NCI-H2227 treated with DMSO at 0.1 percent for 48 hours (cell line): ENCODE results near the gene RBP7.

Experiments
- DNase-seq: peaks from one replicate; lab custom pipeline; 2025; lab: John Stamatoyannopoulos, UW

The RBP7 gene

GRCh38 chr1:10031461-10031860, 34.4 kb downstream of the RBP7 start:
- DNase-seq = no peak

DNA sequence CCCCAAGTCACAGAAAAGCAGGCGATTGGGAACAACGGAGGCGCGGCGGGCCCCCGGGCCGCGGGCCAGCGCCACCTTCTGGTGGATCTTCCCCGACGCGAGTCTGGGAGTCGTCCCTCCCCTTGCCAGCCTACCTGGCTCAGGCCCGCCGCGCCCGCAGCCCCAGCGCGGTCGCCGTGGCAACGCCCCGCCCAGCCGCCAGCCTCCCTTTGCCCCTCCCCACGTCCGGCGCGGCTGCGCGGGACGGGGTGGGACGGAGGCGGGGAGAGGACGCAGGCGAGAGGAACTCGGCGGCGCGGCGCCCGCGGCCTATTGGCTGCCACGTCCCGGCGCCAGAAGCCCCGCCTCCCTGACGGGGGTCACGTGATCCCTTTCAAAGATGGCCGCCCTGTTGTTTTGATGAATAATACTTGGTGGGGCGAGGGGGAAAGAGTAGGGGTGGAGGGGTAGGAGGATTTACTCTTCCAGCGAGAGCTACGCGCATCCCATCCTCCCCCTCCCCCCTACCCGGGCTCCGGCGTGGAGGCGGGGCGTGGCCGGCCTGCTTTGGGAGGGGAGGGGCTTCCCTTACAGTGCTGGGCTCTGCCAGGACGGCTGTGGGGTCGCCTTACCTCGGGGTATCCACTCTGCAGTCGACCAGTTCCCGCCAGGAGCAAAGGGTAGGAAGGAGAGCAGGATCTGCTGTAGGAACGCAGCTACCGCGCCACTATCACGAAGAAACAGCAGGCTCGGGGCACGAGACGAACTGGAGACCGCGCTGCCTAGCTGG, 35.7 kb downstream of the RBP7 start, which contains the start of gene UBE4B:
Gene UBE4B, plus strand, starts transcription at position 369 of the 769 bp plus-strand sequence. CDS start 713 bp downstream, outside the sequence.
- peak; percentile 98 for DNase-seq

DNA sequence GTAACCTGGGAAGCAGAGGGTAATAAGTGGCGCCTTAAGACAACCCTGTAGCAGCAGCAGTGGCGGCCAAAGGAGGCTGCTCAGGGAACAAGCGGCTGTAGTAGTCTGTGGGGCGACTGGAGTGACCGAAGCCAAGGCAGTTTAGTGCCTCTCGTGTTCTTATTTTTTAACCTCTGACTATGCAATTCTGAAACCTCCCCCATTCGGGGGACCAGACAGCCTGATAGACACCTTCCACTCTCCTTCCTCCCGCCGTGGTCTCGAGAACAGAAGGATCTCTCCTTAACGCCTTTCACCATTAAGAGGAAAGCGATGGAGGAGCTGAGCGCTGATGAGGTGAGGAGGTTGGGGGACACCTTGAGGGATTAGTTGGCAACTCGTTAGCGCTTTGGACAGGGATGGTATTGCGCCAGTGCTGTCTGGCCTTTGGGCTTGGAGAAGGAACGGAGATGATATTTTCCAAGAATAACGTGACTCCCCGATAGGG, 36.4 kb downstream of the RBP7 start:
- DNase-seq = no peak

GRCh38 chr1:10042746-10043145, 45.7 kb downstream of the RBP7 start:
- DNase-seq = no peak

GRCh38 chr1:10045480-10046355, 48.7 kb downstream of the RBP7 start:
- DNase-seq = no peak

DNA sequence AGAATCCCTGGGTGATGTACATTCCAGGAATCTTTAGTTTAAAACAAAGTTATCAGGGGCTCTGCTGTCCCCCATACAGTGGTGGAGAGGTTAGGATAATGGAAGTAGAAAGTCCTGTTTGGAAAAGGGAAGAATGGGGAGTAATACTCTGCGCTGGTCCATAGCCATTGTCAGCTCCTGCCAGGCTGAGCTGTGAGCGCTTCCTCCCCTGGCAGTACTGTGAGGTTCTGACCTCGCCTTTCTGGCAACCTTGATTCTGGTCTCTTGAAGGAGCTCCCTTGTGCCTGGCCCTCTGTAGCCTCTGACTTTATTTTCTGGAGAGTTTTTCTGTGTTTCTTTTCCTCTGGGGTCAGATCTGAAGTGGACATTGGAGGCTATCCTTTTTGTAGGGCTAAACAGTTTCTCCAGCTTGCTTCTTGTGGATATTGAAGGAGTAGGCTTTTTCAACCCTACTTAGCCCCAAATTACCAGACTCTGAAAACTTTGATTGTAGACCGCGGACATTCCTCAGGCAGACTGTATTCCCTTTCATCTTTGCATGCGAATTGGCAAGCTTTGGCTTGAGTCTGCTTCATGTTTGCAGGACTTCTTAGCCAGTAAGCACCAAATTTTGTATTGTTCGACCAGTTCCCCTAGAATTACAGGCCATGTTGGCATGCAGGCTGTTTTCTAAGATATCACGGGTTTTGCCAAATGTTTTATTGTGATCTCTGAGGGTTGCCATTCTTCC, 49.5 kb downstream of the RBP7 start:
- no peak for DNase-seq

DNA sequence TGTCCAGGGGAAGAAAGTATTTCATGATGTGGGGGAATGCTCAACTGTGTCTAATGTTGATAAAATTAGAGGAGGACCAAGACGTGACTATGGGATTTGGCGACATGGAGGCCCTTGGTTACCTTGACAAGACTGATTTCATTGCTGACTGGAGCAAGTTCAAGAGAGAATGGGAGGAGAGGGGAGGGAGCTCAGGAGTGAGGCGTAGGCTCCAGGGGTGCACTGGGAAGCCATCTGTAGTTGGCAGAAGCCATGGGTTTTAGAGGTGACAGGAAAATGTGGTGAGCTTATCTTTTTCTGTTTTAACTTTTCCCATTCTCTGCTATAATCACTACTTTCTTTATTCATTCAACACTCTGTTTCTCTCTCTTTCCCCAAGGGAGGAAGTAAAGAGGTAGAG, 51.6 kb downstream of the RBP7 start:
- no peak for DNase-seq

DNA sequence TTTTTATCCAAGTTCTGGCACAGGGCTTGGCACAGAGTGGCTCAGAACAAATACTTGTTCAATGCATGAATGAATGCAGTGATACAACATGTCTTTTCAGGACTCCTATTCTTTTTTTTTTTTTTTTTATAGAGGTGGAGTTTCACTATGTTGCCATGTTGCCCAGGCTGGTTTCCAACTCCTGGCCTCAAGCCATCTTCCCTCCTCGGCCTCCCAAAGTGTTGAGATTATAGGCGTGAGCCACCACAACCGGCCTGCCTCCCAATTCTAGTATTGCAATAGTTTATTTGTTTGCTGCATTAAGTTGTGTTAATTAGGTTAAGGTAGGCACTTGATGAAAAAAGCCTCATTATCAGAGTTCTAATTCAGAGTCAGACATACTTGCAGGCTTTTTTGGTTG, 53.6 kb downstream of the RBP7 start:
- no peak for DNase-seq

- no peak for DNase-seq
Observed at GRCh38 chr1:10051656-10052055, 54.6 kb downstream of the RBP7 start.

GRCh38 chr1:10052347-10052746, 55.3 kb downstream of the RBP7 start:
- no peak for DNase-seq

DNA sequence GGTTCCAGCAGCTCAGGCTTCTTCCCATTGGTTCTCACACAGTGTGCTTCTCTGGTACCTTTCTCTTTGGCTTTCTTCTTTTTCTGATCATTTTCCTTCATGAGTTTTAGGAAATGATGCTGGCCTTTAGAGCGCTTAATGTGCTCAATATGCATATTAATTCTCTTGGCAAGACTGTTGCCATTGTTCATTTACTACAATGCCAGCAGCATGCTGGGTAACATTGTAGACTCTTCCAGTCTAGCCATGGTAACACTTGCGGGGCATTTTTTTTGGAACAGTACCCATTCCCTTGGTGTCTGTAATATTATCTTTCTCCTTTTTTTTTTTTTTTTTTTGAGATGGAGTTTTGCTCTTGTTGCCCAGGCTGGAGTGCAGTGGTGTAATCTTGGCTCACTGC, 57.4 kb downstream of the RBP7 start:
- DNase-seq = no peak

- DNase-seq = no peak
Observed at GRCh38 chr1:10056599-10056987, 59.6 kb downstream of the RBP7 start.

GRCh38 chr1:10057343-10057742, 60.3 kb downstream of the RBP7 start:
- no peak for DNase-seq

DNA sequence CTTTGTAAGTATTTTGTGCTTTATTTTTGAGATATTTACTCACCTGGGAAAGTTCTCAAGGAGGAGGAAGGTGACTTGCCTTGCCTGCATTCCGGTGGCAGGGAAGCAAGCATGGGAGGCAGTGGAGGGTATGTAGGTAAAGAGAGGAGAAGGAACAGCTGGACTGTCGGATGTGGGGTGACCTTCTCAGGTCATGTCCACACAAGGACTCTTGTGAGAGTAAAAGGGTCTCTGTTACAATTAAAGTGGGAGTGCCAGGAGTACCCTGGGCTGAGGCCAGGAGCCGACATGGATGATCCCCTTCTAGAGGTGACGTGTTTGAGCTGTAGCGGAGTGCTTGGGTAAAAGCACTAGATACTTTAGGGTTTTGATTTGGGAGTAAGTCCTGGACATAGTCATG, 60.8 kb downstream of the RBP7 start:
- DNase-seq = no peak

- DNase-seq = no peak
Observed at GRCh38 chr1:10059342-10059718, 62.3 kb downstream of the RBP7 start.

- no peak for DNase-seq
Observed at GRCh38 chr1:10060311-10061100, 63.5 kb downstream of the RBP7 start.

GRCh38 chr1:10061276-10061675, 64.2 kb downstream of the RBP7 start:
- no peak for DNase-seq

DNA sequence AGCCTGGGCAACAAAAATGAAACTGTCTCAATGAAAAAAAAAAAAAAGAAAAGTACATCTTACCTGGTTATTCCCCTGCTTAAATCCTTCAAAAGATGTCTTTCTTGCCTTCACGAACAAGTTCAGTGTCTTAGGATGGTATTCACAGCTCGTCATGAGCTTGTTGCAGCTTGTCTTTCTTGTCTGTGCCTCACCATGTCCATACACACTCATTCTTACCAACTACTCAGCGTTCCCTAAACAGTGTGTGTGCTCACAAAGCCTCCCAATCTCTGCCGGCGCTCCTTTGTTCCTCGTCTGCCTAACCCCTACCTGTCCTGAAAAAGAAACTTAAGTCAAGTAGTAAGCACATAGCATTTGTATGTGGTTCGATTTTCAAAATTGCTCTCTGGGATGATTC, 66.8 kb downstream of the RBP7 start:
- DNase-seq = no peak

DNA sequence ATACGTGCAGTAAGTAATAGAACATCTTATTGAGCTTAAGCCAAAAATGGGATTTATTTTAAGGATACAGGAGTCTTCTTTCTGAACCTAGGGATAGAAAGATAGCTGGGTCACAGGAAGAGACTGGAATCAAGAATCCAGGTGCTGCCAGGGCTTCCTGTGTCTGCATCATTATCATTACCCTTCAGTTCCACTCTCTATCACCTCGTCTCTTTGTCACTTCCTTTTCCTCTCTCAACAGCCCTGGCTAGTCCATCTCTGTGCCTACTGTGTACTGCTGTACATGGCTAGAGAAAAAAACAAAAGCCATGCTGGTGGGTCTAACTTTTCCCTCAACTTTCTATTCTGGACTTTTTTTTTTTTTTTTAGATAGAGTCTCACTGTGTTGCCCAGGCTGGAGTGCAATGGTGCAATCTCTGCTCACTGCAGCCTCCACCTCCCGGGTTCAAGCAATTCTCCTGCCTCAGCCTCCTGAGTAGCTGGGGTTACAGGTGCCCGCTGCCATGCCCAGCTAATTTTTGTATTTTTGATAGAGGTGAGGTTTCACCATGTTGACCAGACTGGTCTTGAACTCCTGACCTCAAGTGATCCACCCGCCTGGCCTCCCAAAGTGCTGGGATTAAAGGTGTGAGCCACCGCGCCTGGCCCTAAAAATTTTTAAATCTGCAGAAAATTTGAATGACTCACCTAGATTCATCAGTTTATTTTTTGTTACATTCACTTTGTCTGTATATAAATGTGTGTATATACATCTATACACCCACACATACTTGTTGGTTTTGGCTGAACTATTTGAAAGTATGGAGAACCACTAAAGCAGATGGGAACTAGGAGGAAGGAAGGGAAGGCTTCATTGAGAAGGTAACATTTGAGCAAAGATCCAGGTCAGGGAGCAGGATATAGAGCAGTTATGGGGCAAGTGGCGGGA, 67.7 kb downstream of the RBP7 start:
- no peak for DNase-seq

DNA sequence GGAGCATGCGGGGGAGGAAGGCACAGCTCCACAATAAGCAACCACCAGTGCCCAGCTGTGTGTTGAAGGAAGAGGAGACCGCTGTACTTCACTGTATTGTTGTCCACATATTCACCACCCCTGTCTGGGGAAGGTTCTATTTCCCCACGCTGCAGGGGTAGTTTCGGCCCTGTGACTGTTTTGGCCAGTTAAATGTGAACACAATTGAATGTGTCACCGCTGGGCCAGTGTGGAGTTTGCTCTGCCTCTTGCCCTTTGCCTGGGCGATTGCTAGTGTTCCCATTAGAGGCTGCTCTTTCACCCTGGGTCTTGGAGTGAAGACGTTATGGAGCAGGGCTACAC, 68.3 kb downstream of the RBP7 start:
- DNase-seq = no peak
